HL-60 (cell line): ENCODE data around the gene SSH2.

ENCODE experiments used
- CTCF ChIP-seq: IDR thresholded peaks from one replicate; pipeline ENCODE4 v1.5.1; 2011; ENCODE audit warnings: low read length, control low read depth, inconsistent platforms; ENCODE audit not compliant: insufficient read depth
- GABPA ChIP-seq: IDR thresholded peaks from 2 replicates; pipeline ENCODE4 v1.6.1; 2012; ENCODE audit warnings: low read depth
- POLR2AphosphoS5 ChIP-seq: IDR thresholded peaks from 2 replicates; pipeline ENCODE4 v1.6.1; 2012; ENCODE audit warnings: low read depth
- REST ChIP-seq: IDR thresholded peaks from 2 replicates; pipeline ENCODE4 v1.6.1; 2012; ENCODE audit warnings: low read depth; ENCODE audit not compliant: insufficient replicate concordance
- SPI1 ChIP-seq: IDR thresholded peaks from 2 replicates; pipeline ENCODE4 v1.6.1; 2012; ENCODE audit warnings: low read depth, mild to moderate bottlenecking, borderline replicate concordance

- TF ChIP-seq CTCF: no peak
- TF ChIP-seq POLR2AphosphoS5: no peak
- TF ChIP-seq GABPA: no peak
- TF ChIP-seq REST: no peak
- TF ChIP-seq SPI1: no peak
Observed at GRCh38 chr17:29905879-29906167, 24.2 kb downstream of the SSH2 start.
